ENCODE measurements around the gene IP6K2. TPM values are rescaled to one million over a fixed set of nuclear protein-coding genes. Genes with fewer than 3 reads are reported as not detected.
A peak's percentile ranks its signal among the peaks of the same experiment; 100 is the strongest.

The IP6K2 gene
- total and polyA plus RNA-seq, 5 donors from 2014 or later: 54.0 to 107 (median 55.9) TPM

- Mint-ChIP-seq H3K36me3 (peaks cover 13% of the 10 kb centered on the region), H3K4me1 (peaks cover 0 to 37% (median 21%) of the 10 kb centered on the region in 4 donors), H3K27ac (peak overlapping the region in 1 of 3 donors; percentile 69), H3K4me3 (peak overlapping the region in 2 of 4 donors; percentile 36 to 52), H3K9me3 (no peaks in the 10 kb centered on the region), H3K27me3 (no peaks in the 10 kb centered on the region)
- peaks cover 49% of the 10 kb centered on the region for H3K36me3 ChIP-seq (ENCODE audit: control insufficient read depth, insufficient read depth, low read length)
- H3K27ac ChIP-seq (ENCODE audit: insufficient read depth, low read length, poor library complexity, severe bottlenecking): no peak overlapping the region
- no peak for DNase-seq
- H3K4me3 ChIP-seq (ENCODE audit: low read depth, low read length): no peak overlapping the region
- no peaks in the 10 kb centered on the region for H3K27me3 ChIP-seq (ENCODE audit: control insufficient read depth, insufficient read depth, low read length)
- no peak for ATAC-seq (ENCODE audit: low read depth in 2 of 2)
- no peaks in the 10 kb centered on the region for H3K9me3 ChIP-seq (ENCODE audit: control insufficient read depth in 2 of 2, low read length in 2 of 2)
- H3K4me1 ChIP-seq (ENCODE audit: control insufficient read depth, insufficient read depth, low read length, poor library complexity, severe bottlenecking): peaks cover 28% of the 10 kb centered on the region
Measured at GRCh38 chr3:48687220-48687678, 29.8 kb downstream of the IP6K2 start.

GRCh38 chr3:48686538-48687219, 30.3 kb downstream of the IP6K2 start:
- no peak for DNase-seq
- H3K9me3 Mint-ChIP-seq: no peaks in the 10 kb centered on the region
- H3K4me3 Mint-ChIP-seq: peak overlapping the region; percentile 81 to 94 (median 94)
- Histone ChIP-seq H3K4me1 (ENCODE audit: control insufficient read depth, insufficient read depth, low read length, poor library complexity, severe bottlenecking) (peaks cover 28% of the 10 kb centered on the region), H3K27me3 (ENCODE audit: control insufficient read depth, insufficient read depth, low read length) (no peaks in the 10 kb centered on the region), H3K9me3 (ENCODE audit: control insufficient read depth in 2 of 2, low read length in 2 of 2) (no peaks in the 10 kb centered on the region), H3K4me3 (ENCODE audit: low read depth, low read length) (peak overlapping the region; percentile 32), H3K36me3 (ENCODE audit: control insufficient read depth, insufficient read depth, low read length) (peaks cover 47% of the 10 kb centered on the region), H3K27ac (ENCODE audit: insufficient read depth, low read length, poor library complexity, severe bottlenecking) (peak overlapping the region; percentile 80)
- ATAC-seq (ENCODE audit: low read depth in 2 of 2): no peak
- H3K4me1 Mint-ChIP-seq: peaks cover 0 to 37% (median 21%) of the 10 kb centered on the region in 4 donors
- no peaks in the 10 kb centered on the region for H3K27me3 Mint-ChIP-seq
- H3K27ac Mint-ChIP-seq: peak overlapping the region in 2 of 3 donors; percentile 71 to 96
- peaks cover 13% of the 10 kb centered on the region for H3K36me3 Mint-ChIP-seq

- peaks cover 12% of the 10 kb centered on the region for H3K36me3 Mint-ChIP-seq
- H3K27me3 ChIP-seq (ENCODE audit: control insufficient read depth, insufficient read depth, low read length): no peaks in the 10 kb centered on the region
- H3K4me3 Mint-ChIP-seq: peak within 1 kb of the TSS; percentile 81 to 95 (median 94)
- no peaks in the 10 kb centered on the region for H3K27me3 Mint-ChIP-seq
- H3K36me3 ChIP-seq (ENCODE audit: control insufficient read depth, insufficient read depth, low read length): peaks cover 44% of the 10 kb centered on the region
- no peaks in the 10 kb centered on the region for H3K9me3 ChIP-seq (ENCODE audit: control insufficient read depth in 2 of 2, low read length in 2 of 2)
- peak within 1 kb of the TSS; percentile 74 for H3K4me3 ChIP-seq (ENCODE audit: low read depth, low read length)
- H3K4me1 ChIP-seq (ENCODE audit: control insufficient read depth, insufficient read depth, low read length, poor library complexity, severe bottlenecking): peaks cover 28% of the 10 kb centered on the region
- peaks cover 0 to 35% (median 22%) of the 10 kb centered on the region in 4 donors for H3K4me1 Mint-ChIP-seq
- peak; percentile 90 to 92 for ATAC-seq (ENCODE audit: low read depth in 2 of 2)
- peak within 1 kb of the TSS; percentile 71 to 96 (median 92) for H3K27ac Mint-ChIP-seq
- peak within 1 kb of the TSS; percentile 80 for H3K27ac ChIP-seq (ENCODE audit: insufficient read depth, low read length, poor library complexity, severe bottlenecking)
- H3K9me3 Mint-ChIP-seq: no peaks in the 10 kb centered on the region
- DNase-seq: peak; percentile 85 to 92 (median 89)
Measured at GRCh38 chr3:48685603-48686511, 31.2 kb downstream of the IP6K2 start, which contains the start of gene NCKIPSD. NCKIPSD (minus strand) TSS chr3:48685915; CDS start chr3:48685807, 108 bp downstream.

- Mint-ChIP-seq H3K4me3 (peak overlapping the region; percentile 81 to 94 (median 94)), H3K9me3 (no peaks in the 10 kb centered on the region), H3K27me3 (no peaks in the 10 kb centered on the region), H3K4me1 (peaks cover 0 to 40% (median 27%) of the 10 kb centered on the region in 4 donors), H3K27ac (peak overlapping the region in 2 of 3 donors; percentile 71 to 96), H3K36me3 (peaks cover 18% of the 10 kb centered on the region)
- Histone ChIP-seq H3K27me3 (ENCODE audit: control insufficient read depth, insufficient read depth, low read length) (no peaks in the 10 kb centered on the region), H3K4me1 (ENCODE audit: control insufficient read depth, insufficient read depth, low read length, poor library complexity, severe bottlenecking) (peaks cover 28% of the 10 kb centered on the region), H3K36me3 (ENCODE audit: control insufficient read depth, insufficient read depth, low read length) (peaks cover 43% of the 10 kb centered on the region), H3K4me3 (ENCODE audit: low read depth, low read length) (peak overlapping the region; percentile 74), H3K9me3 (ENCODE audit: control insufficient read depth in 2 of 2, low read length in 2 of 2) (no peaks in the 10 kb centered on the region), H3K27ac (ENCODE audit: insufficient read depth, low read length, poor library complexity, severe bottlenecking) (peak overlapping the region; percentile 80)
- no peak for DNase-seq
- ATAC-seq (ENCODE audit: low read depth in 2 of 2): no peak
Measured at GRCh38 chr3:48685293-48685602, 31.8 kb downstream of the IP6K2 start.

- peak overlapping the region; percentile 71 to 92 (median 88) for H3K27ac Mint-ChIP-seq
- Histone ChIP-seq H3K36me3 (ENCODE audit: control insufficient read depth, insufficient read depth, low read length) (peaks cover 41% of the 10 kb centered on the region), H3K27me3 (ENCODE audit: control insufficient read depth, insufficient read depth, low read length) (no peaks in the 10 kb centered on the region), H3K9me3 (ENCODE audit: control insufficient read depth in 2 of 2, low read length in 2 of 2) (no peaks in the 10 kb centered on the region), H3K27ac (ENCODE audit: insufficient read depth, low read length, poor library complexity, severe bottlenecking) (no peak overlapping the region), H3K4me3 (ENCODE audit: low read depth, low read length) (peak overlapping the region; percentile 62), H3K4me1 (ENCODE audit: control insufficient read depth, insufficient read depth, low read length, poor library complexity, severe bottlenecking) (peaks cover 29% of the 10 kb centered on the region)
- H3K9me3 Mint-ChIP-seq: no peaks in the 10 kb centered on the region
- ATAC-seq (ENCODE audit: low read depth in 2 of 2): no peak
- H3K4me3 Mint-ChIP-seq: peak overlapping the region; percentile 81 to 95 (median 89)
- peaks cover 0 to 45% (median 27%) of the 10 kb centered on the region in 4 donors for H3K4me1 Mint-ChIP-seq
- H3K27me3 Mint-ChIP-seq: no peaks in the 10 kb centered on the region
- H3K36me3 Mint-ChIP-seq: peaks cover 21% of the 10 kb centered on the region
- peak in 1 of 3 donors; percentile 33 for DNase-seq
Measured at GRCh38 chr3:48684480-48685143, 32.4 kb downstream of the IP6K2 start.

GRCh38 chr3:48684054-48684349, 33.0 kb downstream of the IP6K2 start:
- Mint-ChIP-seq H3K27ac (no peak overlapping the region), H3K9me3 (no peaks in the 10 kb centered on the region), H3K4me1 (peaks cover 0 to 50% (median 28%) of the 10 kb centered on the region in 4 donors), H3K4me3 (peak overlapping the region in 3 of 4 donors; percentile 58 to 86 (median 83)), H3K27me3 (no peaks in the 10 kb centered on the region), H3K36me3 (peaks cover 21% of the 10 kb centered on the region)
- no peaks in the 10 kb centered on the region for H3K27me3 ChIP-seq (ENCODE audit: control insufficient read depth, insufficient read depth, low read length)
- H3K36me3 ChIP-seq (ENCODE audit: control insufficient read depth, insufficient read depth, low read length): peaks cover 35% of the 10 kb centered on the region
- no peak for ATAC-seq (ENCODE audit: low read depth in 2 of 2)
- H3K9me3 ChIP-seq (ENCODE audit: control insufficient read depth in 2 of 2, low read length in 2 of 2): no peaks in the 10 kb centered on the region
- H3K4me3 ChIP-seq (ENCODE audit: low read depth, low read length): no peak overlapping the region
- peaks cover 32% of the 10 kb centered on the region for H3K4me1 ChIP-seq (ENCODE audit: control insufficient read depth, insufficient read depth, low read length, poor library complexity, severe bottlenecking)
- H3K27ac ChIP-seq (ENCODE audit: insufficient read depth, low read length, poor library complexity, severe bottlenecking): no peak overlapping the region
- DNase-seq: no peak

- no peak overlapping the region for H3K27ac Mint-ChIP-seq
- H3K9me3 Mint-ChIP-seq: no peaks in the 10 kb centered on the region
- no peaks in the 10 kb centered on the region for H3K27me3 ChIP-seq (ENCODE audit: control insufficient read depth, insufficient read depth, low read length)
- peaks cover 32% of the 10 kb centered on the region for H3K4me1 ChIP-seq (ENCODE audit: control insufficient read depth, insufficient read depth, low read length, poor library complexity, severe bottlenecking)
- H3K4me3 ChIP-seq (ENCODE audit: low read depth, low read length): no peak overlapping the region
- H3K27me3 Mint-ChIP-seq: no peaks in the 10 kb centered on the region
- H3K27ac ChIP-seq (ENCODE audit: insufficient read depth, low read length, poor library complexity, severe bottlenecking): no peak overlapping the region
- no peak for ATAC-seq (ENCODE audit: low read depth in 2 of 2)
- peaks cover 0 to 50% (median 28%) of the 10 kb centered on the region in 4 donors for H3K4me1 Mint-ChIP-seq
- no peaks in the 10 kb centered on the region for H3K9me3 ChIP-seq (ENCODE audit: control insufficient read depth in 2 of 2, low read length in 2 of 2)
- peaks cover 23% of the 10 kb centered on the region for H3K36me3 Mint-ChIP-seq
- peaks cover 28% of the 10 kb centered on the region for H3K36me3 ChIP-seq (ENCODE audit: control insufficient read depth, insufficient read depth, low read length)
- no peak for DNase-seq
- H3K4me3 Mint-ChIP-seq: peak overlapping the region in 3 of 4 donors; percentile 33 to 65 (median 38)
Measured at GRCh38 chr3:48682786-48683185, 34.2 kb downstream of the IP6K2 start.

All from CD4-positive, CD25-positive, alpha-beta regulatory T cell (primary cell).